Neuron (in vitro differentiated cells): Measurements from ENCODE around the gene C3orf70.

Source experiments
- H2AFZ ChIP-seq: one replicate; pipeline ENCODE4 v1.6.1; 2013; ENCODE audit warnings: low read depth, mild to moderate bottlenecking, inconsistent platforms, low read length, moderate library complexity
- H3K27me3 ChIP-seq: one replicate; pipeline ENCODE4 v1.6.1; 2013; ENCODE audit warnings: low read length; ENCODE audit not compliant: insufficient read depth
- H3K36me3 ChIP-seq: one replicate; pipeline ENCODE4 v1.6.1; 2013; ENCODE audit warnings: low read length; ENCODE audit not compliant: insufficient read depth
- H3K4me1 ChIP-seq: one replicate; pipeline ENCODE4 v1.6.1; 2013; ENCODE audit warnings: low read length; ENCODE audit not compliant: insufficient read depth
- H3K4me3 ChIP-seq: 2 replicates; pipeline ENCODE4 v1.5.1; 2013; ENCODE audit warnings: mild to moderate bottlenecking, low read length, moderate library complexity
- H3K9me3 ChIP-seq: one replicate; pipeline ENCODE4 v1.6.1; 2013; ENCODE audit warnings: low read length

C3orf70 gene

GRCh38 chr3:185069037-185070030 lies 83.5 kb downstream of the C3orf70 start:
- no peak overlapping the region for H2AFZ ChIP-seq
- H3K4me1 ChIP-seq = peaks cover 6% of the 10 kb centered on the region
- no peak overlapping the region for H3K4me3 ChIP-seq
- no peaks in the 10 kb centered on the region for H3K9me3 ChIP-seq
- no peaks in the 10 kb centered on the region for H3K27me3 ChIP-seq
- no peaks in the 10 kb centered on the region for H3K36me3 ChIP-seq

GRCh38 chr3:185067173-185067572 lies 85.7 kb downstream of the C3orf70 start:
- Histone ChIP-seq H3K27me3 (no peaks in the 10 kb centered on the region), H3K4me1 (peaks cover 6% of the 10 kb centered on the region), H3K36me3 (no peaks in the 10 kb centered on the region), H3K4me3 (no peak overlapping the region), H2AFZ (no peak overlapping the region), H3K9me3 (no peaks in the 10 kb centered on the region)

GRCh38 chr3:185066251-185066650 lies 86.6 kb downstream of the C3orf70 start:
- Histone ChIP-seq H2AFZ (no peak overlapping the region), H3K27me3 (no peaks in the 10 kb centered on the region), H3K36me3 (no peaks in the 10 kb centered on the region), H3K4me1 (peaks cover 6% of the 10 kb centered on the region), H3K9me3 (no peaks in the 10 kb centered on the region), H3K4me3 (no peak overlapping the region)

GRCh38 chr3:185065059-185065458 lies 87.8 kb downstream of the C3orf70 start:
- no peak overlapping the region for H3K4me3 ChIP-seq
- no peaks in the 10 kb centered on the region for H3K9me3 ChIP-seq
- H3K27me3 ChIP-seq = no peaks in the 10 kb centered on the region
- peaks cover 6% of the 10 kb centered on the region for H3K4me1 ChIP-seq
- H2AFZ ChIP-seq = no peak overlapping the region
- H3K36me3 ChIP-seq = no peaks in the 10 kb centered on the region

- Histone ChIP-seq H3K9me3 (no peaks in the 10 kb centered on the region), H2AFZ (no peak overlapping the region), H3K36me3 (no peaks in the 10 kb centered on the region), H3K27me3 (no peaks in the 10 kb centered on the region), H3K4me1 (peaks cover 6% of the 10 kb centered on the region), H3K4me3 (no peak overlapping the region)
These were observed 89.4 kb downstream of the C3orf70 start for GRCh38 chr3:185063431-185063830.

GRCh38 chr3:185062191-185062590 lies 90.7 kb downstream of the C3orf70 start:
- no peaks in the 10 kb centered on the region for H3K27me3 ChIP-seq
- H3K4me3 ChIP-seq = no peak overlapping the region
- no peak overlapping the region for H2AFZ ChIP-seq
- peaks cover 6% of the 10 kb centered on the region for H3K4me1 ChIP-seq
- no peaks in the 10 kb centered on the region for H3K36me3 ChIP-seq
- no peaks in the 10 kb centered on the region for H3K9me3 ChIP-seq

- H2AFZ ChIP-seq = no peak overlapping the region
- H3K9me3 ChIP-seq = peaks cover 5% of the 10 kb centered on the region
- H3K27me3 ChIP-seq = no peaks in the 10 kb centered on the region
- no peak overlapping the region for H3K4me3 ChIP-seq
- H3K36me3 ChIP-seq = no peaks in the 10 kb centered on the region
- peaks cover 6% of the 10 kb centered on the region for H3K4me1 ChIP-seq
These were observed 92.2 kb downstream of the C3orf70 start for GRCh38 chr3:185060655-185061054.

GRCh38 chr3:185059766-185060165 lies 93.1 kb downstream of the C3orf70 start:
- Histone ChIP-seq H3K4me3 (no peak overlapping the region), H3K36me3 (peaks cover 3% of the 10 kb centered on the region), H3K27me3 (no peaks in the 10 kb centered on the region), H3K4me1 (peaks cover 3% of the 10 kb centered on the region), H3K9me3 (peaks cover 6% of the 10 kb centered on the region), H2AFZ (no peak overlapping the region)

- no peaks in the 10 kb centered on the region for H3K27me3 ChIP-seq
- no peaks in the 10 kb centered on the region for H3K4me1 ChIP-seq
- no peak overlapping the region for H3K4me3 ChIP-seq
- H3K9me3 ChIP-seq = peaks cover 6% of the 10 kb centered on the region
- H2AFZ ChIP-seq = no peak overlapping the region
- H3K36me3 ChIP-seq = peaks cover 4% of the 10 kb centered on the region
These were observed 94.1 kb downstream of the C3orf70 start for GRCh38 chr3:185058796-185059195.

- Histone ChIP-seq H2AFZ (no peak overlapping the region), H3K4me1 (no peaks in the 10 kb centered on the region), H3K4me3 (no peak overlapping the region), H3K36me3 (peaks cover 9% of the 10 kb centered on the region), H3K27me3 (no peaks in the 10 kb centered on the region), H3K9me3 (peaks cover 6% of the 10 kb centered on the region)
These were observed 95.0 kb downstream of the C3orf70 start for GRCh38 chr3:185057829-185058228.

GRCh38 chr3:185056908-185057307 lies 96.0 kb downstream of the C3orf70 start:
- H3K9me3 ChIP-seq = peaks cover 6% of the 10 kb centered on the region
- H2AFZ ChIP-seq = no peak overlapping the region
- no peaks in the 10 kb centered on the region for H3K4me1 ChIP-seq
- peaks cover 19% of the 10 kb centered on the region for H3K36me3 ChIP-seq
- H3K27me3 ChIP-seq = no peaks in the 10 kb centered on the region
- no peak overlapping the region for H3K4me3 ChIP-seq

GRCh38 chr3:185052631-185053030 lies 100.2 kb downstream of the C3orf70 start:
- Histone ChIP-seq H3K9me3 (peaks cover 14% of the 10 kb centered on the region), H2AFZ (no peak overlapping the region), H3K27me3 (no peaks in the 10 kb centered on the region), H3K4me1 (no peaks in the 10 kb centered on the region), H3K36me3 (peaks cover 41% of the 10 kb centered on the region), H3K4me3 (no peak overlapping the region)

GRCh38 chr3:185051801-185052200 lies 101.1 kb downstream of the C3orf70 start:
- Histone ChIP-seq H3K27me3 (no peaks in the 10 kb centered on the region), H3K4me1 (no peaks in the 10 kb centered on the region), H3K36me3 (peaks cover 41% of the 10 kb centered on the region), H2AFZ (no peak overlapping the region), H3K4me3 (no peak overlapping the region), H3K9me3 (peaks cover 13% of the 10 kb centered on the region)
